Upper lobe of left lung (tissue), 4 donors: ENCODE measurements around the gene PIGBOS1.

ENCODE experiments used
- POLR2A ChIP-seq, 4 donors: fragments of 450-650 bp; IDR thresholded peaks; one replicate each; pipeline ENCODE4 v1.5.1; 2016 to 2017; ENCODE audit warnings: antibody characterized with exemption in 4 of 4, mild to moderate bottlenecking in 2 of 4
- TF ChIP-seq, protein P1 (sequence below), 6 experiments: fragments of 450-650 bp in 4 of 6; fragments of 200-600 bp in 2 of 6; sonication (generic) in 2 of 6; IDR thresholded peaks; one replicate each; pipeline ENCODE4 v1.5.1; 2016 to 2019; ENCODE audit warnings: antibody characterized with exemption in 6 of 6

DNA sequence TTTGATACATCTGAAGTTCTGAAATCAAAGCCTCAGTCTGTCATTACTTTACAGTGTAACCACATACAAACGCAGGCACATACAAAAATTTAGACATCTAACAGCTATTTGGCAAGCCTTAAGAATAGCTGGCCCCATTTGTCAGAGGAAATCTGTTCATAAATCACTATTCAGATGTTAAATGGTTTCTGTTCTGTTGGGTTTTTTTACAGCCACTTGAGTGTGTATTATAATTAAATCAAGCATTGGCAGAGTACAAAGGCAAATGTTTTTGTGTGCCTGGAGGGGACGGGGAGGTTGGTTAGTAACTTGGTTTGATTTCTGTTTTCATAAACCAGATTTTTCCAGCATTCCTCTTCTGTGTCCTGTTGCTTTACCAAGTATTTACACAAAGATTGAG, 24.2 kb upstream of the PIGBOS1 start:
- TF ChIP-seq, protein P1, sequence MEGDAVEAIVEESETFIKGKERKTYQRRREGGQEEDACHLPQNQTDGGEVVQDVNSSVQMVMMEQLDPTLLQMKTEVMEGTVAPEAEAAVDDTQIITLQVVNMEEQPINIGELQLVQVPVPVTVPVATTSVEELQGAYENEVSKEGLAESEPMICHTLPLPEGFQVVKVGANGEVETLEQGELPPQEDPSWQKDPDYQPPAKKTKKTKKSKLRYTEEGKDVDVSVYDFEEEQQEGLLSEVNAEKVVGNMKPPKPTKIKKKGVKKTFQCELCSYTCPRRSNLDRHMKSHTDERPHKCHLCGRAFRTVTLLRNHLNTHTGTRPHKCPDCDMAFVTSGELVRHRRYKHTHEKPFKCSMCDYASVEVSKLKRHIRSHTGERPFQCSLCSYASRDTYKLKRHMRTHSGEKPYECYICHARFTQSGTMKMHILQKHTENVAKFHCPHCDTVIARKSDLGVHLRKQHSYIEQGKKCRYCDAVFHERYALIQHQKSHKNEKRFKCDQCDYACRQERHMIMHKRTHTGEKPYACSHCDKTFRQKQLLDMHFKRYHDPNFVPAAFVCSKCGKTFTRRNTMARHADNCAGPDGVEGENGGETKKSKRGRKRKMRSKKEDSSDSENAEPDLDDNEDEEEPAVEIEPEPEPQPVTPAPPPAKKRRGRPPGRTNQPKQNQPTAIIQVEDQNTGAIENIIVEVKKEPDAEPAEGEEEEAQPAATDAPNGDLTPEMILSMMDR (IDR thresholded peaks at IDR 0.05): no peak
- TF ChIP-seq POLR2A (IDR thresholded peaks at IDR 0.05): no peak
